Neuronal stem cell (in vitro differentiated cells): ENCODE measurements around the gene CS.
"Not testable (repeated sequence)": the region's sequence is repeated elsewhere in the genome, so short reads cannot be mapped to it uniquely, and the experiment has no call there.

ENCODE experiments used
- DNase-seq: peaks from one replicate; pipeline ENCODE4 v3.0.0-alpha.2; 2013; ENCODE audit warnings: low spot score
- H2AFZ ChIP-seq: one replicate; pipeline ENCODE4 v1.6.1; 2013; ENCODE audit warnings: mild to moderate bottlenecking, low read length, inconsistent platforms
- H2AK5ac ChIP-seq: 2 replicates; pipeline ENCODE4 v1.6.1; 2013; ENCODE audit warnings: low read depth, mild to moderate bottlenecking, inconsistent platforms, low read length, moderate library complexity, mixed read lengths
- H2BK120ac ChIP-seq: 2 replicates; pipeline ENCODE4 v1.6.1; 2013; ENCODE audit warnings: low read depth, mild to moderate bottlenecking, inconsistent platforms, low read length, moderate library complexity, mixed read lengths
- H2BK12ac ChIP-seq: one replicate; pipeline ENCODE4 v1.6.1; 2013; ENCODE audit warnings: low read length, inconsistent platforms
- H2BK15ac ChIP-seq: 2 replicates; pipeline ENCODE4 v1.6.1; 2013; ENCODE audit warnings: mild to moderate bottlenecking, low read length, inconsistent platforms, mixed read lengths
- H2BK5ac ChIP-seq: one replicate; pipeline ENCODE4 v1.6.1; 2013; ENCODE audit warnings: inconsistent platforms, mild to moderate bottlenecking, low read length, moderate library complexity
- H3K14ac ChIP-seq: one replicate; pipeline ENCODE4 v1.6.1; 2013; ENCODE audit warnings: low read length, inconsistent platforms
- H3K18ac ChIP-seq: 2 replicates; pipeline ENCODE4 v1.6.1; 2013; ENCODE audit warnings: low read length, inconsistent platforms
- H3K23ac ChIP-seq: 2 replicates; pipeline ENCODE4 v1.6.1; 2013; ENCODE audit warnings: low read depth, mild to moderate bottlenecking, mixed read lengths, low read length, inconsistent platforms; ENCODE audit not compliant: poor library complexity
- H3K27ac ChIP-seq: replicated peaks from 3 replicates; pipeline ENCODE4 v1.5.1; 2013; ENCODE audit warnings: low read length, inconsistent platforms
- H3K27me3 ChIP-seq, 3 experiments: 2 replicates each; pipeline ENCODE4 v1.6.1; 2013; ENCODE audit warnings: low read length in 3 of 3, mild to moderate bottlenecking in 2 of 3, inconsistent platforms in 1 of 3, low read depth in 1 of 3, mixed read lengths in 1 of 3, moderate library complexity in 1 of 3; ENCODE audit not compliant: control insufficient read depth in 3 of 3, insufficient read depth in 3 of 3
- H3K36me3 ChIP-seq, 2 donors: replicated peaks in 1 of 2; 2 replicates each; pipeline ENCODE4 v1.6.1; 2013; ENCODE audit warnings: low read length in 2 of 2; ENCODE audit not compliant: control insufficient read depth in 2 of 2, insufficient read depth in 2 of 2
- H3K4ac ChIP-seq: 2 replicates; pipeline ENCODE4 v1.6.1; 2013; ENCODE audit warnings: inconsistent platforms, mild to moderate bottlenecking, low read length, moderate library complexity
- H3K4me1 ChIP-seq, 2 donors: 1 replicate in 1 of 2; 2 replicates in 1 of 2; pipeline ENCODE4 v1.6.1; 2013; ENCODE audit warnings: low read length in 2 of 2, low read depth in 1 of 2; ENCODE audit not compliant: control insufficient read depth in 2 of 2, insufficient read depth in 1 of 2
- H3K4me2 ChIP-seq: one replicate; pipeline ENCODE4 v1.6.1; 2013; ENCODE audit warnings: mild to moderate bottlenecking, low read length, inconsistent platforms; ENCODE audit not compliant: insufficient read depth, poor library complexity, severe bottlenecking
- H3K4me3 ChIP-seq, 2 donors: 2 replicates each; pipeline ENCODE4 v1.5.1; 2013; ENCODE audit warnings: low read length in 2 of 2, mild to moderate bottlenecking in 2 of 2, inconsistent platforms in 1 of 2, moderate library complexity in 1 of 2
- H3K79me1 ChIP-seq: one replicate; pipeline ENCODE4 v1.6.1; 2013; ENCODE audit warnings: low read depth, mild to moderate bottlenecking, inconsistent platforms, low read length, moderate library complexity
- H3K9ac ChIP-seq: one replicate; pipeline ENCODE4 v1.6.1; 2013; ENCODE audit warnings: mild to moderate bottlenecking, low read depth, low read length, inconsistent platforms; ENCODE audit not compliant: poor library complexity
- H3K9me3 ChIP-seq, 2 donors: replicated peaks in 1 of 2; 2 replicates each; pipeline versions ENCODE3 to v1.6.1; 2013; ENCODE audit warnings: low read length in 2 of 2, mild to moderate bottlenecking in 2 of 2, inconsistent platforms in 1 of 2, low read depth in 1 of 2, mixed read lengths in 1 of 2, moderate library complexity in 1 of 2; ENCODE audit not compliant: control insufficient read depth in 2 of 2, insufficient read depth in 1 of 2
- H4K8ac ChIP-seq: one replicate; pipeline ENCODE4 v1.6.1; 2013; ENCODE audit warnings: low read depth, mild to moderate bottlenecking, inconsistent platforms, low read length, moderate library complexity
- H4K91ac ChIP-seq: one replicate; pipeline ENCODE4 v1.6.1; 2013; ENCODE audit warnings: low read length, low read depth, mild to moderate bottlenecking, inconsistent platforms; ENCODE audit not compliant: poor library complexity
- WGBS, 2 donors: extraction: QIAGEN DNeasy Blood & Tissue Kit; methylation state at CpG; one replicate each; pipeline ENCODE4 v1.1.7; 2013; ENCODE audit warnings: missing lambda C conversion rate in 2 of 2, mixed read lengths in 1 of 2; ENCODE audit not compliant: insufficient read length in 2 of 2, insufficient replicate concordance in 1 of 2; ENCODE audit errors: extremely low coverage in 2 of 2; 5-methylcytosine and 5-hydroxymethylcytosine counted together

The CS gene

DNA sequence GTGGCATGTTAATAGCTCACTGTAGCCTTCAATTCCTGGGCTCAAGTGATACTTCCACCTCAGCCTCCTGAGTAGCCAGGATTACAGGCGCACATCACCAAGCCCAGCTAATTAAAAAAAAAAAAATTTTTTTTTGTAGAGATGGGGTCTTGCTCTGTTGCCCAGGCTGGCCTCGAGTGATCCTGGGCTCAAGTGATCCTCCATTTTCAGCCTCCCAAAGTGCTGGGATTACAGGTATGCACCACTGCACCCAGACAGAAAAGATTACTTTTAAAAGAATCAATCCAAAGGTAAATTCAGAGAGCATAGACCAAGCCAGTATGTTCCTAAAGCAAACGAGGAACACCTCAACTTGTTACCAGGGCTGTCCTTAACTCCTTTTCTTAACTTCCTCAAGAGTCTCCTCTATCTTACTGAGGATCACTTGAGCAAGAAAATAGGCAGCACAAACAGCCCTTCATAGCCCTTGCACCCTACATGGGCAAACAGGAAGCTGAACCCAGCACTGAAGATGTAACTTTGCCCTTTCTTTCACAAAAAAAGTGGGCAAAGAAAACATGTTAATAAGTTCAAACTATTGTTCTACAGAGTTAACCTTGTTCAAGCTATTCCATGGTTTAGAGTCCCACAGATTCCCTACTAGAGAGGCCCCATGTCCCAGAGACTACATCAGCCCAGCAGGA lies 11.3 kb downstream of the CS start:
- Histone ChIP-seq H2BK120ac (no peak overlapping the region), H3K9me3 (no peaks in the 10 kb centered on the region), H3K9ac (no peak overlapping the region), H2AFZ (no peak overlapping the region), H3K27me3 (no peaks in the 10 kb centered on the region), H2AK5ac (no peak overlapping the region), H3K4me2 (no peak overlapping the region), H3K18ac (no peak overlapping the region), H4K91ac (no peak overlapping the region), H3K4ac (no peak overlapping the region), H4K8ac (no peak overlapping the region), H3K14ac (no peak overlapping the region), H3K4me3 (no peak overlapping the region), H3K36me3 (peaks cover 11 to 73% of the 10 kb centered on the region in 2 donors), H3K79me1 (no peaks in the 10 kb centered on the region), H2BK5ac (no peak overlapping the region), H3K27ac (no peak overlapping the region), H2BK12ac (no peak overlapping the region), H2BK15ac (no peak overlapping the region), H3K4me1 (no peaks in the 10 kb centered on the region), H3K23ac (no peak overlapping the region)
- WGBS, 2 donors, result no CpG with 5 or more reads among the region's 3 CpGs
- DNase-seq, result no peak

- WGBS, 2 donors, result no CpG with 5 or more reads among the region's 4 CpGs
- no peak for DNase-seq
- Histone ChIP-seq H3K9me3 (no peaks in the 10 kb centered on the region), H3K79me1 (no peaks in the 10 kb centered on the region), H3K4ac (no peak overlapping the region), H2BK12ac (no peak overlapping the region), H3K36me3 (peaks cover 23 to 84% of the 10 kb centered on the region in 2 donors), H3K27me3 (no peaks in the 10 kb centered on the region), H3K9ac (no peak overlapping the region), H3K14ac (no peak overlapping the region), H4K8ac (no peak overlapping the region), H2BK5ac (no peak overlapping the region), H3K18ac (no peak overlapping the region), H2BK15ac (no peak overlapping the region), H2BK120ac (no peak overlapping the region), H3K4me2 (no peak overlapping the region), H2AFZ (no peak overlapping the region), H4K91ac (no peak overlapping the region), H3K23ac (no peak overlapping the region), H3K4me3 (no peak overlapping the region), H2AK5ac (no peak overlapping the region), H3K27ac (no peak overlapping the region), H3K4me1 (no peaks in the 10 kb centered on the region)
These were observed 13.9 kb downstream of the CS start for GRCh38 chr12:56286044-56286830.

GRCh38 chr12:56284263-56284662 lies 15.9 kb downstream of the CS start:
- not testable (repeated sequence) for DNase-seq, H3K14ac ChIP-seq, H2BK5ac ChIP-seq, H2AK5ac ChIP-seq, H2BK120ac ChIP-seq, H3K4me3 ChIP-seq, H3K79me1 ChIP-seq, H3K18ac ChIP-seq, H3K4me1 ChIP-seq, H2BK12ac ChIP-seq, H4K8ac ChIP-seq, H2BK15ac ChIP-seq, H4K91ac ChIP-seq, H3K9ac ChIP-seq, H3K9me3 ChIP-seq, H3K23ac ChIP-seq, H2AFZ ChIP-seq, H3K4me2 ChIP-seq, H3K4ac ChIP-seq, H3K27me3 ChIP-seq, H3K27ac ChIP-seq
- no CpG with 5 or more reads among the region's 5 CpGs for WGBS, 2 donors
- H3K36me3 ChIP-seq, result peaks cover 27 to 85% of the 10 kb centered on the region in 2 donors

DNA sequence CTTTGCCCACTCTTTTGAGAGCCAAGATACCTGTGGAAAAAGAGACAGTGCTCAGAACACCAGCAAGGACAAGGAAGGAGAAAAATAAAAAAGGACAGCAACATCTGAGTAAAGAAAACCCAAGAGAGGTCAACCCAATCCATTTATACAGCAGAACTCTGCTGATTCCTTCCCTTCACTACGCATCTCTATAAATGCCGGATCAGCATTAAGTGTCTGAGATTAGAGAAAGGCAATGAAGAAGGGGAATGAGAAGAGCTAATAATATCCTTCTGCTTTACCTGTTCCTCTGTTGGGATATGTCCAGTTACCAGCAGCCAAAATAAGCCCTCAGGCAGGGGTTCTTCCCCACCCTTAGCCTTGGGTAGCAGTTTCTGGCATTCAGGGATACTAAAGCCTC lies 17.6 kb downstream of the CS start:
- no peak overlapping the region for H3K4me3 ChIP-seq
- no peak overlapping the region for H3K14ac ChIP-seq
- DNase-seq, result no peak
- no CpG with 5 or more reads among the region's 2 CpGs for WGBS, 2 donors
- H2BK120ac ChIP-seq, result no peak overlapping the region
- no peaks in the 10 kb centered on the region for H3K27me3 ChIP-seq
- H3K4ac ChIP-seq, result no peak overlapping the region
- peaks cover 31 to 86% of the 10 kb centered on the region in 2 donors for H3K36me3 ChIP-seq
- no peaks in the 10 kb centered on the region for H3K9me3 ChIP-seq
- H3K18ac ChIP-seq, result no peak overlapping the region
- no peaks in the 10 kb centered on the region for H3K4me1 ChIP-seq
- H3K23ac ChIP-seq, result no peak overlapping the region
- H3K9ac ChIP-seq, result no peak overlapping the region
- H4K8ac ChIP-seq, result no peak overlapping the region
- no peak overlapping the region for H2BK12ac ChIP-seq
- no peak overlapping the region for H2BK5ac ChIP-seq
- H2BK15ac ChIP-seq, result no peak overlapping the region
- H3K79me1 ChIP-seq, result no peaks in the 10 kb centered on the region
- no peak overlapping the region for H2AFZ ChIP-seq
- H3K4me2 ChIP-seq, result no peak overlapping the region
- no peak overlapping the region for H4K91ac ChIP-seq
- H2AK5ac ChIP-seq, result no peak overlapping the region
- H3K27ac ChIP-seq, result no peak overlapping the region
